ENCODE results near the gene ZNF516.

ZNF516 gene

GRCh38 chr18:76376225-76376624 lies 118.8 kb downstream of the ZNF516 start:
- no peak for DNase-seq

- DNase-seq = peak; percentile 36
Observed at GRCh38 chr18:76374330-76375281, 120.4 kb downstream of the ZNF516 start.

GRCh38 chr18:76373297-76373696 lies 121.7 kb downstream of the ZNF516 start:
- no peak for DNase-seq

- DNase-seq = no peak
Observed at GRCh38 chr18:76371301-76372203, 123.5 kb downstream of the ZNF516 start.

GRCh38 chr18:76370686-76371085 lies 124.4 kb downstream of the ZNF516 start:
- no peak for DNase-seq

GRCh38 chr18:76370201-76370600 lies 124.8 kb downstream of the ZNF516 start:
- DNase-seq = no peak

- no peak for DNase-seq
Observed at GRCh38 chr18:76369791-76370190, 125.3 kb downstream of the ZNF516 start.

GRCh38 chr18:76368976-76369375 lies 126.1 kb downstream of the ZNF516 start:
- no peak for DNase-seq

GRCh38 chr18:76368271-76368670 lies 126.8 kb downstream of the ZNF516 start:
- DNase-seq = no peak

- DNase-seq = no peak
Observed at GRCh38 chr18:76367168-76368125, 127.6 kb downstream of the ZNF516 start.

GRCh38 chr18:76365561-76365960 lies 129.5 kb downstream of the ZNF516 start:
- no peak for DNase-seq

- DNase-seq = no peak
Observed at GRCh38 chr18:76364282-76365259, 130.5 kb downstream of the ZNF516 start.

GRCh38 chr18:76363436-76364120 lies 131.5 kb downstream of the ZNF516 start:
- DNase-seq = no peak

GRCh38 chr18:76362676-76363075 lies 132.4 kb downstream of the ZNF516 start:
- DNase-seq = no peak

GRCh38 chr18:76361219-76361618 lies 133.8 kb downstream of the ZNF516 start:
- no peak for DNase-seq

GRCh38 chr18:76359909-76360308 lies 135.1 kb downstream of the ZNF516 start:
- no peak for DNase-seq

- DNase-seq = no peak
Observed at GRCh38 chr18:76358774-76359173, 136.3 kb downstream of the ZNF516 start.

GRCh38 chr18:76357585-76358260 lies 137.3 kb downstream of the ZNF516 start:
- no peak for DNase-seq

GRCh38 chr18:76357174-76357573 lies 137.9 kb downstream of the ZNF516 start:
- DNase-seq = no peak

GRCh38 chr18:76356666-76357065 lies 138.4 kb downstream of the ZNF516 start:
- no peak for DNase-seq

Data from stimulated activated CD4-positive, alpha-beta T cell treated with anti-CD3 and anti-CD28 coated beads, Interleukin-4, amount 100 ng/mL, for 1 hour (primary cell).